Osteoblast (primary cell): ENCODE data around the gene PLEKHA6. TPM values are rescaled to one million over a fixed set of nuclear protein-coding genes. Genes with fewer than 3 reads are reported as not detected.

Source experiments
- DNase-seq: peaks from one replicate; pipeline ENCODE4 v3.0.0; 2011; ENCODE audit warnings: low spot score, mixed read lengths; ENCODE audit not compliant: insufficient read length; ENCODE audit errors: missing footprints
- H2AFZ ChIP-seq: 2 replicates; pipeline ENCODE4 v1.6.0; 2011; ENCODE audit warnings: mild to moderate bottlenecking, low read length
- H3K27ac ChIP-seq: 2 replicates; pipeline ENCODE4 v1.5.1; 2011; ENCODE audit warnings: mild to moderate bottlenecking, low read depth, low read length, moderate library complexity
- H3K27me3 ChIP-seq: 2 replicates; pipeline ENCODE4 v1.6.0; 2012; ENCODE audit warnings: mild to moderate bottlenecking, control low read depth, inconsistent platforms, low read length, moderate library complexity; ENCODE audit not compliant: insufficient read depth
- H3K36me3 ChIP-seq: 2 replicates; pipeline ENCODE4 v1.5.1; 2011; ENCODE audit warnings: mild to moderate bottlenecking, low read length, control low read depth, moderate library complexity; ENCODE audit not compliant: insufficient read depth
- H3K4me1 ChIP-seq: 2 replicates; pipeline ENCODE4 v1.5.1; 2011; ENCODE audit warnings: mild to moderate bottlenecking, low read length, control low read depth, moderate library complexity; ENCODE audit not compliant: insufficient read depth
- H3K4me2 ChIP-seq: 2 replicates; pipeline ENCODE4 v1.6.0; 2011; ENCODE audit warnings: mild to moderate bottlenecking, low read length; ENCODE audit not compliant: insufficient read depth
- H3K4me3 ChIP-seq: fragments of 200-600 bp; sonication (generic); 3 replicates; pipeline ENCODE4 v1.5.1; 2012; ENCODE audit warnings: mild to moderate bottlenecking, low read length, inconsistent platforms; ENCODE audit not compliant: insufficient read depth
- H3K79me2 ChIP-seq: 2 replicates; pipeline ENCODE4 v1.6.0; 2012; ENCODE audit warnings: mild to moderate bottlenecking, low read length, control low read depth, inconsistent platforms; ENCODE audit not compliant: insufficient read depth
- H3K9me3 ChIP-seq: 2 replicates; pipeline ENCODE4 v1.5.1; 2011; ENCODE audit warnings: low read depth, low read length, control low read depth
- H4K20me1 ChIP-seq: 2 replicates; pipeline ENCODE4 v1.6.0; 2012; ENCODE audit warnings: mild to moderate bottlenecking, low read length, control low read depth; ENCODE audit not compliant: insufficient read depth
- CTCF ChIP-seq: IDR thresholded peaks from 2 replicates; pipeline ENCODE4 v1.5.1; 2011; ENCODE audit warnings: mild to moderate bottlenecking, low read depth, low read length, moderate library complexity; ENCODE audit errors: extremely low read depth
- total RNA-seq: library from RNA; depleted of rRNA; stranded (reverse); fragments of >200 nt; gene quantifications from 2 replicates; pipeline ENCODE4 v1.2.3, GENCODE V29; 2012

The PLEKHA6 gene
- total RNA-seq, 1 donor, result 0.36 TPM

- no peaks in the 10 kb centered on the region for H3K4me1 ChIP-seq
- H3K27ac ChIP-seq, result no peak overlapping the region
- no peak for DNase-seq
- H3K79me2 ChIP-seq, result no peaks in the 10 kb centered on the region
- peaks cover 88% of the 10 kb centered on the region for H3K27me3 ChIP-seq
- H3K4me2 ChIP-seq, result no peak overlapping the region
- H2AFZ ChIP-seq, result no peak overlapping the region
- no peaks in the 10 kb centered on the region for H3K9me3 ChIP-seq
- no peak for TF ChIP-seq CTCF
- H4K20me1 ChIP-seq, result no peaks in the 10 kb centered on the region
- no peaks in the 10 kb centered on the region for H3K36me3 ChIP-seq
- no peak overlapping the region for H3K4me3 ChIP-seq
Measured at GRCh38 chr1:204278958-204279357, 80.8 kb downstream of the PLEKHA6 start.

GRCh38 chr1:204278251-204278650, 81.5 kb downstream of the PLEKHA6 start:
- TF ChIP-seq CTCF, result no peak
- Histone ChIP-seq H2AFZ (no peak overlapping the region), H3K27ac (no peak overlapping the region), H3K9me3 (no peaks in the 10 kb centered on the region), H3K4me3 (no peak overlapping the region), H4K20me1 (no peaks in the 10 kb centered on the region), H3K79me2 (no peaks in the 10 kb centered on the region), H3K4me1 (no peaks in the 10 kb centered on the region), H3K4me2 (no peak overlapping the region), H3K36me3 (no peaks in the 10 kb centered on the region), H3K27me3 (peaks cover 88% of the 10 kb centered on the region)
- DNase-seq, result no peak

- no peak overlapping the region for H3K4me3 ChIP-seq
- no peak overlapping the region for H2AFZ ChIP-seq
- TF ChIP-seq CTCF, result no peak
Measured at GRCh38 chr1:204277563-204278219, 82.0 kb downstream of the PLEKHA6 start.

GRCh38 chr1:204275695-204276370, 83.9 kb downstream of the PLEKHA6 start:
- DNase-seq, result no peak
- H3K27me3 ChIP-seq, result peaks cover 92% of the 10 kb centered on the region

More at GRCh38 chr1:204277563-204278219, 82.0 kb downstream of the PLEKHA6 start:
- Histone ChIP-seq H3K4me1 (no peaks in the 10 kb centered on the region), H3K27ac (no peak overlapping the region), H3K27me3 (peaks cover 91% of the 10 kb centered on the region), H3K36me3 (no peaks in the 10 kb centered on the region), H3K9me3 (no peaks in the 10 kb centered on the region), H3K4me2 (no peak overlapping the region), H3K79me2 (no peaks in the 10 kb centered on the region), H4K20me1 (no peaks in the 10 kb centered on the region)
- no peak for DNase-seq

More at GRCh38 chr1:204275695-204276370, 83.9 kb downstream of the PLEKHA6 start:
- Histone ChIP-seq H2AFZ (no peak overlapping the region), H3K27ac (no peak overlapping the region), H4K20me1 (no peaks in the 10 kb centered on the region), H3K9me3 (no peaks in the 10 kb centered on the region), H3K36me3 (no peaks in the 10 kb centered on the region), H3K79me2 (no peaks in the 10 kb centered on the region), H3K4me2 (no peak overlapping the region), H3K4me1 (no peaks in the 10 kb centered on the region), H3K4me3 (no peak overlapping the region)
- TF ChIP-seq CTCF, result no peak
